ENCODE data around the gene GRK6. TPM values are rescaled to one million over a fixed set of nuclear protein-coding genes. Genes with fewer than 3 reads are reported as not detected.

The GRK6 gene
- total RNA-seq, 4 donors from 2014 or later: 29.1 to 44.7 (median 36.3) TPM

DNA sequence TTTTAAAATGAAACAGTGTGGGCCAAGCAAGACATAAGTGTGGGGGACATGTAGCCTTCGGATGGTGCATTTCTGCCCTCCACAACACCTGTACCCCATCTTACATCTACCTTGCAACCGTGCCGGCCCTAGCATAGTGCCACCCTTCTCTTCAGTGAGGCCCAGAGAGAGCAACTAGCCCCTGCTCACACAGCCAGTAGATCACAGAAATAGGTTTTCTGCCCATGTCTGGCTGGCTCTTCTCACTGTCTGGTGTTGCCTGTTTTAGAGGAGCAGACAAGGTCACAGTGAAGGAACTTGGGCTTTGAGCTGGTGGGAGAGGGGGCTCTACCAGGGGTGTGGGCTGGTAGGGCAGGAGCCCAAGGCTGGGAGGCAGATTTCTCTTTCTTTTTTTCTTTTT lies 59.8 kb downstream of the GRK6 start:
- Histone ChIP-seq H3K4me1 (peaks cover 2 to 99% (median 92%) of the 10 kb centered on the region in 4 donors), H3K36me3 (peaks cover 62 to 91% (median 88%) of the 10 kb centered on the region in 4 donors), H3K27ac (replicated peaks in 1 of 4) (peak overlapping the region in 3 of 4 donors; percentile 54 to 96 (median 93)), H3K27me3 (no peaks in the 10 kb centered on the region), H3K4me3 (no peak overlapping the region), H3K9me3 (no peaks in the 10 kb centered on the region)
- 91% methylated on average over 3 of the region's 3 CpGs for WGBS
- TF ChIP-seq POLR2AphosphoS5 (IDR thresholded peaks at IDR 0.05) (peak in 1 of 2 donors; percentile 65), CTCF (IDR thresholded peaks at IDR 0.05) (no peak)
- no peak for DNase-seq (ENCODE audit: extremely low spot score)
- intact Hi-C loops (cut with DNase I): no loop called here

DNA sequence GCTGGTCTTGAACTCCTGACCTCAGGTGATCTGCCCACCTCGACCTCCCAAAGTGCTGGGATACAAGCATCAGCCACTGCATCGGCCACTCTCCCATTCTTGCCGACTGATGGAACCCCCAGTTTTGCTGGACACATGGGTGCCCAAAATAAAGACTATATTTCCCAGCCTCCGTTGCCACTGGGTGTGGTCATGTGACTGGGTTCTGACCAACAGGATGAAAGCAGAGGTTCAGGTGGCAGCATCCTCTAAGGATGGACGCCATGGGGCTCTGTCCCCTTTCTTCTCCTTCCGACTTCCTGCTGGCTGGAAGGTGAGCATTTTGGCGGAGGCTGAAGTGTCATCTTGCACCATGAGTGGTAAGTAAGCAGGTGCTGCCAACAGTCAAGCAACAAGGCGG lies 60.7 kb downstream of the GRK6 start:
- peaks cover 59 to 91% (median 89%) of the 10 kb centered on the region in 4 donors for H3K36me3 ChIP-seq
- H3K4me3 ChIP-seq: no peak overlapping the region
- TF ChIP-seq POLR2A (IDR thresholded peaks at IDR 0.05; ENCODE audit: low read depth) (no peak), POLR2AphosphoS5 (IDR thresholded peaks at IDR 0.05) (peak in 1 of 2 donors; percentile 38)
- peak overlapping the region; percentile 96 to 99 (median 98) for H3K27ac ChIP-seq (replicated peaks in 1 of 4)
- no peaks in the 10 kb centered on the region for H3K27me3 ChIP-seq
- H3K9me3 ChIP-seq: no peaks in the 10 kb centered on the region
- H3K4me1 ChIP-seq: peaks cover 11 to 99% (median 92%) of the 10 kb centered on the region in 4 donors
- intact Hi-C loops (cut with DNase I): no loop called here
- no peak for DNase-seq (ENCODE audit: extremely low spot score)
- 74% methylated on average over 8 of the region's 8 CpGs for WGBS

- Histone ChIP-seq H3K27ac (replicated peaks in 1 of 4) (peak overlapping the region; percentile 96 to 99 (median 98)), H3K36me3 (peaks cover 59 to 96% (median 93%) of the 10 kb centered on the region in 4 donors), H3K4me1 (peaks cover 19 to 99% (median 93%) of the 10 kb centered on the region in 4 donors), H3K4me3 (no peak overlapping the region), H3K27me3 (no peaks in the 10 kb centered on the region), H3K9me3 (no peaks in the 10 kb centered on the region)
- TF ChIP-seq POLR2AphosphoS5 (IDR thresholded peaks at IDR 0.05) (peak in 1 of 2 donors; percentile 55), EP300 (IDR thresholded peaks at IDR 0.05) (no peak)
- no peak for DNase-seq (ENCODE audit: extremely low spot score)
- intact Hi-C loops (cut with DNase I): no loop called here
- 69% methylated on average over 9 of the region's 15 CpGs for WGBS
Measured at GRCh38 chr5:177487975-177488374, 61.5 kb downstream of the GRK6 start.

DNA sequence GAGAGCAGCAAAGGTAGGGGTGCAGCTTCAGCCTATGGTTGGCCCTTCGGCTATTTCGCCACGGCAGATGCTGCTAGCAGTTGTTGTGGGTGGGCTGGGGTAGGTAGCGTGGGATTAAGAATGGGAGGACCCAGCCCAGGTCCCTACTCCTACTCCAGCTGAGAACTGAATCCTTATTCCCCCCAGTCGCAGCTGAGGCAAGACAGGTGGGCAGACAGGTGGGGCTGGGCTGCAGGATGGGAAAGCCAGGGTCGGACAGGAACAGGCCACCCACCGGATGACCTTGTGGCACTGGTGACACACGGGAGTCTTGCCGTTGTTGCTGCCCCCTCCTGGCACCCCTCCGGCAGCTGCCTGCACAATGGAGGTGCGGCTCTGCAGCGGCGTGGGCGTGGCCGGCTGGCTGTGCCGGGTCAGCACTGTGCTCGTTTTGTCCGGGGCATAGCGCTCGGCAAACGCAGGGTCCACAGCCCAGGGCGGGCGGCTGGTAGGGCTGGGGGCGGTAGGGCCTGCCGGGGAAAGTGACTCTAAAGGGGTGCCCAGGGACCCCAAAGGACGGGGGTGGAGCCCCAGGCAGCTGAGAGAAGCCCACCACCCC lies 62.7 kb downstream of the GRK6 start:
- Histone ChIP-seq H3K9me3 (no peaks in the 10 kb centered on the region), H3K4me1 (peaks cover 32 to 99% (median 93%) of the 10 kb centered on the region in 4 donors), H3K27ac (replicated peaks in 1 of 4) (peak overlapping the region; percentile 96 to 99 (median 98)), H3K27me3 (no peaks in the 10 kb centered on the region), H3K36me3 (peaks cover 47 to 93% (median 88%) of the 10 kb centered on the region in 4 donors), H3K4me3 (no peak overlapping the region)
- TF ChIP-seq CTCF (IDR thresholded peaks at IDR 0.05) (peak in 1 of 3 experiments; percentile 9), EP300 (IDR thresholded peaks at IDR 0.05) (no peak), POLR2A (IDR thresholded peaks at IDR 0.05; ENCODE audit: low read depth) (no peak), POLR2AphosphoS5 (IDR thresholded peaks at IDR 0.05) (peak in 1 of 2 donors; percentile 20)
- DNase-seq (ENCODE audit: extremely low spot score): no peak
- WGBS: 58% methylated on average over 13 of the region's 26 CpGs
- intact Hi-C loops (cut with DNase I): no loop called here

GRCh38 chr5:177490311-177490991 lies 64.0 kb downstream of the GRK6 start:
- DNase-seq (ENCODE audit: extremely low spot score): no peak
- H3K27me3 ChIP-seq: no peaks in the 10 kb centered on the region
- no peak overlapping the region for H3K4me3 ChIP-seq
- peaks cover 44 to 99% (median 93%) of the 10 kb centered on the region in 4 donors for H3K4me1 ChIP-seq
- peaks cover 46 to 88% (median 77%) of the 10 kb centered on the region in 4 donors for H3K36me3 ChIP-seq
- intact Hi-C loops (cut with DNase I): no loop called here
- WGBS: 59% methylated on average over 15 of the region's 15 CpGs
- TF ChIP-seq POLR2A (IDR thresholded peaks at IDR 0.05; ENCODE audit: low read depth) (no peak), EP300 (IDR thresholded peaks at IDR 0.05) (no peak), CTCF (IDR thresholded peaks at IDR 0.05) (no peak), POLR2AphosphoS5 (IDR thresholded peaks at IDR 0.05) (peak in 1 of 2 donors; percentile 51)
- H3K27ac ChIP-seq (replicated peaks in 1 of 4): peak overlapping the region; percentile 96 to 99 (median 98)
- H3K9me3 ChIP-seq: no peaks in the 10 kb centered on the region
